ENCODE data around the gene ATP6V1B1.
A peak's percentile ranks its signal among the peaks of the same experiment; 100 is the strongest.

The ATP6V1B1 gene

GRCh38 chr2:70902067-70902442, 33.6 kb upstream of the ATP6V1B1 start:
- no peak for DNase-seq

GRCh38 chr2:70902579-70902978, 33.1 kb upstream of the ATP6V1B1 start:
- no peak for DNase-seq

GRCh38 chr2:70903171-70903570, 32.5 kb upstream of the ATP6V1B1 start:
- no peak for DNase-seq

- no peak for DNase-seq
These were observed 31.9 kb upstream of the ATP6V1B1 start for GRCh38 chr2:70903641-70904340.

GRCh38 chr2:70904371-70905216, 31.1 kb upstream of the ATP6V1B1 start:
- no peak for DNase-seq

- DNase-seq = no peak
These were observed 30.0 kb upstream of the ATP6V1B1 start for GRCh38 chr2:70905443-70906421.

- no peak for DNase-seq
These were observed 29.2 kb upstream of the ATP6V1B1 start for GRCh38 chr2:70906439-70907005.

GRCh38 chr2:70907130-70908057, 28.3 kb upstream of the ATP6V1B1 start:
- DNase-seq = no peak

GRCh38 chr2:70916291-70916690, 19.4 kb upstream of the ATP6V1B1 start:
- DNase-seq = no peak

- DNase-seq = no peak
These were observed 17.7 kb upstream of the ATP6V1B1 start for GRCh38 chr2:70918016-70918415.

GRCh38 chr2:70919672-70920366, 15.9 kb upstream of the ATP6V1B1 start:
- peak; percentile 55 to 66 for DNase-seq

GRCh38 chr2:70920367-70920715, 15.4 kb upstream of the ATP6V1B1 start:
- no peak for DNase-seq

GRCh38 chr2:70921031-70921430, 14.7 kb upstream of the ATP6V1B1 start:
- no peak for DNase-seq

- no peak for DNase-seq
These were observed 13.9 kb upstream of the ATP6V1B1 start for GRCh38 chr2:70921839-70922234.

- no peak for DNase-seq
These were observed 13.2 kb upstream of the ATP6V1B1 start for GRCh38 chr2:70922235-70923234.

- DNase-seq = no peak
These were observed 12.2 kb upstream of the ATP6V1B1 start for GRCh38 chr2:70923378-70924015.

GRCh38 chr2:70926042-70926441, 9.7 kb upstream of the ATP6V1B1 start:
- no peak for DNase-seq

- DNase-seq = no peak
These were observed 8.6 kb upstream of the ATP6V1B1 start for GRCh38 chr2:70927138-70927537.

- no peak for DNase-seq
These were observed 8.1 kb upstream of the ATP6V1B1 start for GRCh38 chr2:70927641-70928040.
